K562 (cell line): ENCODE measurements around the gene NDUFB7. TPM values are rescaled to one million over a fixed set of nuclear protein-coding genes. Genes with fewer than 3 reads are reported as not detected.

ENCODE experiments used
- ATAC-seq: fragments of 200-7000 bp; cut with Tn5 transposase; 3 replicates; pipeline ENCODE4 v1.9.1; 2020; ENCODE audit warnings: moderate library complexity
- BruUV-seq: library from RNA; stranded (reverse); fragments of 400-500 nt; replicated peaks from 2 replicates; lab custom pipeline; 2021; lab: Mats Ljungman, UMichigan
- CTCF ChIA-PET: fragments of 300-600 bp; formaldehyde crosslinking; extraction: SDS; loops from one replicate; lab custom pipeline; 2021; ENCODE audit warnings: low intra/inter-chr PET ratio; lab: Yijun Ruan, JAX
- POLR2A ChIA-PET: fragments of 300-600, 350-650 bp; sonication (Branson Sonifier 250); formaldehyde crosslinking; extraction: SDS; loops from one replicate; lab custom pipeline; 2021; ENCODE audit warnings: antibody characterized with exemption, inconsistent platforms; lab: Yijun Ruan, JAX
- DNase-seq, 4 experiments: peaks; one replicate each; pipeline versions ENCODE4 v3.0.0 to v3.0.0-alpha.2; 2011 to 2018; ENCODE audit warnings: low spot score in 3 of 4, mixed read lengths in 3 of 4; ENCODE audit errors: extremely low read depth in 1 of 4
- FAIRE-seq: peaks from 2 replicates; lab custom pipeline; 2011; peaks lifted over from hg19 to GRCh38; lab: Jason Lieb, UNC
- H2AFZ ChIP-seq: 2 replicates; pipeline ENCODE4 v1.6.0; 2011; ENCODE audit warnings: low read depth, low read length, control low read depth, inconsistent platforms
- H3K27ac ChIP-seq: fragments of 200-600 bp; 3 replicates; pipeline ENCODE4 v1.8.0; 2011; ENCODE audit warnings: low read depth, mild to moderate bottlenecking, control low read depth, inconsistent platforms, low read length, moderate library complexity, mixed read lengths; ENCODE audit errors: extremely low read depth
- H3K27me3 ChIP-seq, 2 experiments: fragments of 300-600 bp in 1 of 2; 2 replicates in 1 of 2; 3 replicates in 1 of 2; pipeline versions ENCODE4 v1.6.0 to v1.8.0; 2011; ENCODE audit warnings: inconsistent platforms in 2 of 2, low read length in 2 of 2, mild to moderate bottlenecking in 1 of 2, mixed read lengths in 1 of 2, moderate library complexity in 1 of 2; ENCODE audit not compliant: control insufficient read depth in 2 of 2, insufficient read depth in 2 of 2
- H3K36me3 ChIP-seq: fragments of 300-600 bp; 3 replicates; pipeline ENCODE4 v1.8.0; 2011; ENCODE audit warnings: mild to moderate bottlenecking, low read length, inconsistent platforms; ENCODE audit not compliant: control insufficient read depth, insufficient read depth
- H3K4me1 ChIP-seq, 2 experiments: fragments of 200-600 bp in 1 of 2; replicated peaks in 1 of 2; 2 replicates in 1 of 2; 3 replicates in 1 of 2; pipeline versions ENCODE4 v1.5.1 to v1.8.0; 2011; ENCODE audit warnings: inconsistent platforms in 2 of 2, low read length in 2 of 2, mild to moderate bottlenecking in 1 of 2, mixed read lengths in 1 of 2, moderate library complexity in 1 of 2; ENCODE audit not compliant: control insufficient read depth in 2 of 2, insufficient read depth in 2 of 2
- H3K4me2 ChIP-seq: 2 replicates; pipeline ENCODE4 v1.6.1; 2011; ENCODE audit warnings: low read length, control low read depth, inconsistent platforms, mixed read lengths; ENCODE audit not compliant: insufficient read depth
- H3K4me3 ChIP-seq: fragments of 200-600 bp; sonication (generic), shearing (Covaris generic); 2 replicates; pipeline ENCODE4 v1.5.1; 2016; ENCODE audit warnings: control low read depth, inconsistent platforms
- H3K79me2 ChIP-seq: fragments of 200-600 bp; 3 replicates; pipeline ENCODE4 v1.8.0; 2011; ENCODE audit warnings: low read length, inconsistent platforms; ENCODE audit not compliant: control insufficient read depth, insufficient read depth
- H3K9ac ChIP-seq, 2 experiments: 2 replicates each; pipeline versions ENCODE4 v1.6.0 to v1.6.1; 2011; ENCODE audit warnings: low read depth in 2 of 2, low read length in 2 of 2, control low read depth in 1 of 2, inconsistent platforms in 1 of 2, mild to moderate bottlenecking in 1 of 2, mixed read lengths in 1 of 2; ENCODE audit not compliant: insufficient read depth in 1 of 2
- H3K9me1 ChIP-seq: one replicate; pipeline ENCODE4 v1.6.0; 2011; ENCODE audit warnings: inconsistent platforms, mild to moderate bottlenecking, low read length, moderate library complexity; ENCODE audit not compliant: control insufficient read depth, insufficient read depth
- H3K9me3 ChIP-seq: replicated peaks from 2 replicates; pipeline ENCODE4 v1.5.1; 2011; ENCODE audit warnings: low read depth, low read length, inconsistent platforms; ENCODE audit not compliant: control insufficient read depth, insufficient read depth
- H4K20me1 ChIP-seq: replicated peaks from 2 replicates; pipeline ENCODE4 v1.6.1; 2011; ENCODE audit warnings: low read length, inconsistent platforms, mixed read lengths; ENCODE audit not compliant: control insufficient read depth, insufficient read depth
- POLR2AphosphoS2 ChIP-seq: IDR thresholded peaks from 2 replicates; pipeline ENCODE4 v1.6.1; 2012; ENCODE audit warnings: low read length, improper control_type of control experiment
- ZNF512 ChIP-seq: IDR thresholded peaks from 2 replicates; pipeline ENCODE4 v1.6.1; 2016; ENCODE audit warnings: missing genetic modification characterization, missing compliant biosample characterization
- ZNF695 ChIP-seq: fragments of 450-650 bp; formaldehyde crosslinking; IDR thresholded peaks from 2 replicates; pipeline ENCODE4 v1.4.0; 2020; ENCODE audit warnings: mild to moderate bottlenecking, moderate library complexity
- WGBS: fragments of 100-300 bp; shearing (Covaris generic); methylation state at CpG from one replicate; pipeline ENCODE4 v1.1.6; 2016; ENCODE audit warnings: low coverage, mixed read lengths; ENCODE audit not compliant: insufficient coverage; ENCODE audit errors: missing lambda C conversion rate; 5-methylcytosine and 5-hydroxymethylcytosine counted together
- in situ Hi-C: fragments of 300-500 bp; cut with MboI; formaldehyde crosslinking; loops from 4 replicates; pipeline ENCODE4 v1.15.0; 2018; ENCODE audit warnings: inconsistent platforms, mixed read lengths
- intact Hi-C: fragments of 100-400 bp; cut with micrococcal nuclease; formaldehyde crosslinking; loops from 2 replicates; pipeline ENCODE4 v1.14.2; 2022
- polyA plus RNA-seq, 8 experiments: library from polyadenylated mRNA; depleted of rRNA in 4 of 8; stranded (reverse) in 5 of 8; unstranded in 3 of 8; fragments of >200 nt; fragmentation: Nextera tagmentation in 2 of 8; fragmentation: Illumina TruSeq in 1 of 8; extraction: Ambion mirVana in 2 of 8; extraction: Trizol in 1 of 8; gene quantifications; 2 replicates each; pipeline versions ENCODE4 v1.2.1 to v1.2.3, GENCODE V29; 2011 to 2014; ENCODE audit warnings: inconsistent platforms in 1 of 8, missing spikeins in 1 of 8
- total RNA-seq, 7 experiments: library from RNA; depleted of rRNA in 6 of 7; stranded (reverse); fragments of >200 nt in 6 of 7; fragmentation: Illumina TruSeq in 2 of 7; extraction: Trizol in 2 of 7; gene quantifications; 2 replicates each; pipeline versions ENCODE4 v1.2.1 to v1.2.3, GENCODE V29; 2011 to 2021; ENCODE audit warnings: low replicate concordance in 1 of 7
- TF ChIP-seq, protein P1 (sequence below): sonication (generic); formaldehyde crosslinking; IDR thresholded peaks from 2 replicates; pipeline ENCODE4 v1.8.0; 2023; ENCODE audit warnings: mild to moderate bottlenecking, missing genetic modification reagents
- TF ChIP-seq, protein P2 (sequence below): fragments of 450-650 bp; IDR thresholded peaks from 2 replicates; pipeline ENCODE4 v1.6.1; 2016; ENCODE audit warnings: missing biosample characterization, missing genetic modification characterization
- TF ChIP-seq, protein P3 (sequence below): fragments of 250-450 bp; sonication (Bioruptor Pico); IDR thresholded peaks from 2 replicates; pipeline ENCODE4 v1.6.1; 2021; ENCODE audit warnings: mild to moderate bottlenecking
- TF ChIP-seq, protein P4 (sequence below), 2 experiments: IDR thresholded peaks; 2 replicates each; pipeline ENCODE4 v1.6.1; 2012; ENCODE audit warnings: improper control_type of control experiment in 2 of 2, low read depth in 2 of 2, low read length in 2 of 2, borderline replicate concordance in 1 of 2

The NDUFB7 gene
- total and polyA plus RNA-seq, 9 of the 15 experiments (the other 6 are each of a cell fraction or from before 2014, with no cell fraction given): 14.9 to 842 (median 137) TPM

DNA sequence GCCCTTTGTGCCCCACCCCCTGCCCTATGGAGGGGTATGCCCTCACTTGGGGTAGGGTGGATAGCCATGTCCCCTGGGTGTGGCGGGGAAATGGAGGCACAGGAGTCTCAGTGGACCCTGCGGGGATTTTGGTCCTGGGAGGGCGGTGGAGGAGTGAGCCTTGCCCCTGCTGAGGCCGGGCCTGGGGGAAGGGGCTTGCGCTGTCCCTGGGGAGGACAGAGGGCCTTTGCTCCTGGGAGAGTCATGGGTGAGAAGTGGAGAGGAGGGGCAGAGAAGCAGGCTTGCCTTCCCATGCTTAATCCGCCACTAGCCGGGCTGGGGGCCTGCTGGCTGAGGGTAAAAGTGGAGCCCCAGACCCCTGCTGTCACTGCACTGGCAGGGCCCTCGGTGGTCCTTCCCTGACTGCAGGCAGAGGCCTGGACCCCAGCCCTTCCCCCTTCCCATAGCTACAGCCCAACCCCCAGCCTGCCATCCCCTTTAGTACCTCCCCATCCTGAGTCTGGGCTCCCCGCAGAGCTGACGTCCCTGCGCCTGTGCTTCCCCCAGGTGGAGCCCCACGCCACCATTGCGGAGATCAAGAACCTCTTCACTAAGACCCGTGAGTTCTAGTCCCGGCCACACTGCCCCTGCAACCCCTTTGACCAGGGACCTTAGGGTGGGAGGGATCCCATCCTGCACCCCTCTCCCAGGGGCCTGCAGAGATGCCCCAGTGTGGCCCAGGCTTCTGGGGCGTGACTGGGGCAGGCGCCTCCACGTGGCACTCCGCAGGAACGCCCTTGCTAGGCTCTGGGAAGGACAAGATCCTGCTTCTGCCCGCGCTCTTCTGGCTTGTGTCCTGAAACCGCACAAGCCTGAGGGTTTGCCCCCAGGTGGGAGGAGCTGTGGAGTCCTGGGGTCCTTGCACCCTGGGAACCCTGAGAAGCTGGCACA is 8.9 kb downstream of the NDUFB7 start (continued):
- no peak for TF ChIP-seq ZNF512 (tag)
- TF ChIP-seq ZNF695: no peak
- TF ChIP-seq, all 486 proteins: peak for 0

GRCh38 chr19:14561847-14562351 is 10.0 kb downstream of the NDUFB7 start:
- Histone ChIP-seq H3K9ac (peak overlapping the region in 1 of 2 experiments; percentile 58; a peak in 1 of 4 replicates), H3K79me2 (peaks cover 38% of the 10 kb centered on the region), H4K20me1 (peaks cover 10% of the 10 kb centered on the region; the same call in 1 of the 2 replicates), H3K27ac (peak overlapping the region; percentile 22; the same call in 1 of the 3 replicates), H2AFZ (no peak overlapping the region), H3K4me1 (peaks cover 12 to 78% of the 10 kb centered on the region in 2 experiments; a peak in 4 of 5 replicates), H3K27me3 (no peaks in the 10 kb centered on the region), H3K9me3 (no peaks in the 10 kb centered on the region), H3K9me1 (peaks cover 8% of the 10 kb centered on the region), H3K4me3 (no peak overlapping the region), H3K36me3 (peaks cover 36% of the 10 kb centered on the region; the same call in 1 of the 3 replicates), H3K4me2 (no peak overlapping the region)
- ChIA-PET POLR2A (interaction anchor here (0.6 to 1.4 kb wide), 4 partner anchors 10 to 871 kb away, joined by 3 to 4 read pairs (median 4); partner anchors contain the start of gene NDUFB7), CTCF (no interaction called here)
- no peak for DNase-seq
- no peak for FAIRE-seq
- ATAC-seq: no peak
- in situ Hi-C loops: no loop called here
- intact Hi-C loops: no loop called here
- BruUV-seq: no TSS peak
- 87% methylated on average over 16 of the region's 22 CpGs for WGBS
- TF ChIP-seq, protein P1, sequence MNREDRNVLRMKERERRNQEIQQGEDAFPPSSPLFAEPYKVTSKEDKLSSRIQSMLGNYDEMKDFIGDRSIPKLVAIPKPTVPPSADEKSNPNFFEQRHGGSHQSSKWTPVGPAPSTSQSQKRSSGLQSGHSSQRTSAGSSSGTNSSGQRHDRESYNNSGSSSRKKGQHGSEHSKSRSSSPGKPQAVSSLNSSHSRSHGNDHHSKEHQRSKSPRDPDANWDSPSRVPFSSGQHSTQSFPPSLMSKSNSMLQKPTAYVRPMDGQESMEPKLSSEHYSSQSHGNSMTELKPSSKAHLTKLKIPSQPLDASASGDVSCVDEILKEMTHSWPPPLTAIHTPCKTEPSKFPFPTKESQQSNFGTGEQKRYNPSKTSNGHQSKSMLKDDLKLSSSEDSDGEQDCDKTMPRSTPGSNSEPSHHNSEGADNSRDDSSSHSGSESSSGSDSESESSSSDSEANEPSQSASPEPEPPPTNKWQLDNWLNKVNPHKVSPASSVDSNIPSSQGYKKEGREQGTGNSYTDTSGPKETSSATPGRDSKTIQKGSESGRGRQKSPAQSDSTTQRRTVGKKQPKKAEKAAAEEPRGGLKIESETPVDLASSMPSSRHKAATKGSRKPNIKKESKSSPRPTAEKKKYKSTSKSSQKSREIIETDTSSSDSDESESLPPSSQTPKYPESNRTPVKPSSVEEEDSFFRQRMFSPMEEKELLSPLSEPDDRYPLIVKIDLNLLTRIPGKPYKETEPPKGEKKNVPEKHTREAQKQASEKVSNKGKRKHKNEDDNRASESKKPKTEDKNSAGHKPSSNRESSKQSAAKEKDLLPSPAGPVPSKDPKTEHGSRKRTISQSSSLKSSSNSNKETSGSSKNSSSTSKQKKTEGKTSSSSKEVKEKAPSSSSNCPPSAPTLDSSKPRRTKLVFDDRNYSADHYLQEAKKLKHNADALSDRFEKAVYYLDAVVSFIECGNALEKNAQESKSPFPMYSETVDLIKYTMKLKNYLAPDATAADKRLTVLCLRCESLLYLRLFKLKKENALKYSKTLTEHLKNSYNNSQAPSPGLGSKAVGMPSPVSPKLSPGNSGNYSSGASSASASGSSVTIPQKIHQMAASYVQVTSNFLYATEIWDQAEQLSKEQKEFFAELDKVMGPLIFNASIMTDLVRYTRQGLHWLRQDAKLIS: no peak
- TF ChIP-seq, protein P2, sequence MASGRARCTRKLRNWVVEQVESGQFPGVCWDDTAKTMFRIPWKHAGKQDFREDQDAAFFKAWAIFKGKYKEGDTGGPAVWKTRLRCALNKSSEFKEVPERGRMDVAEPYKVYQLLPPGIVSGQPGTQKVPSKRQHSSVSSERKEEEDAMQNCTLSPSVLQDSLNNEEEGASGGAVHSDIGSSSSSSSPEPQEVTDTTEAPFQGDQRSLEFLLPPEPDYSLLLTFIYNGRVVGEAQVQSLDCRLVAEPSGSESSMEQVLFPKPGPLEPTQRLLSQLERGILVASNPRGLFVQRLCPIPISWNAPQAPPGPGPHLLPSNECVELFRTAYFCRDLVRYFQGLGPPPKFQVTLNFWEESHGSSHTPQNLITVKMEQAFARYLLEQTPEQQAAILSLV (tag): no peak
- TF ChIP-seq, protein P3, sequence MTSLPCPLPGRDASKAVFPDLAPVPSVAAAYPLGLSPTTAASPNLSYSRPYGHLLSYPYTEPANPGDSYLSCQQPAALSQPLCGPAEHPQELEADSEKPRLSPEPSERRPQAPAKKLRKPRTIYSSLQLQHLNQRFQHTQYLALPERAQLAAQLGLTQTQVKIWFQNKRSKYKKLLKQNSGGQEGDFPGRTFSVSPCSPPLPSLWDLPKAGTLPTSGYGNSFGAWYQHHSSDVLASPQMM: no peak
- no peak for TF ChIP-seq POLR2AphosphoS2
- TF ChIP-seq, protein P4, sequence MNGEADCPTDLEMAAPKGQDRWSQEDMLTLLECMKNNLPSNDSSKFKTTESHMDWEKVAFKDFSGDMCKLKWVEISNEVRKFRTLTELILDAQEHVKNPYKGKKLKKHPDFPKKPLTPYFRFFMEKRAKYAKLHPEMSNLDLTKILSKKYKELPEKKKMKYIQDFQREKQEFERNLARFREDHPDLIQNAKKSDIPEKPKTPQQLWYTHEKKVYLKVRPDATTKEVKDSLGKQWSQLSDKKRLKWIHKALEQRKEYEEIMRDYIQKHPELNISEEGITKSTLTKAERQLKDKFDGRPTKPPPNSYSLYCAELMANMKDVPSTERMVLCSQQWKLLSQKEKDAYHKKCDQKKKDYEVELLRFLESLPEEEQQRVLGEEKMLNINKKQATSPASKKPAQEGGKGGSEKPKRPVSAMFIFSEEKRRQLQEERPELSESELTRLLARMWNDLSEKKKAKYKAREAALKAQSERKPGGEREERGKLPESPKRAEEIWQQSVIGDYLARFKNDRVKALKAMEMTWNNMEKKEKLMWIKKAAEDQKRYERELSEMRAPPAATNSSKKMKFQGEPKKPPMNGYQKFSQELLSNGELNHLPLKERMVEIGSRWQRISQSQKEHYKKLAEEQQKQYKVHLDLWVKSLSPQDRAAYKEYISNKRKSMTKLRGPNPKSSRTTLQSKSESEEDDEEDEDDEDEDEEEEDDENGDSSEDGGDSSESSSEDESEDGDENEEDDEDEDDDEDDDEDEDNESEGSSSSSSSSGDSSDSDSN (IDR thresholded peaks at IDR 0.05; ENCODE audit: borderline replicate concordance in 1 of 2, low read depth in 2 of 2, low read length in 2 of 2): no peak
